HepG2 (cell line): ENCODE measurements around the gene CPZ. TPM values are rescaled to one million over a fixed set of nuclear protein-coding genes. Genes with fewer than 3 reads are reported as not detected.

Experiments
- ARID2 ChIP-seq: sonication (generic); formaldehyde crosslinking; IDR thresholded peaks from 2 replicates; pipeline ENCODE4 v1.8.1; 2022; ENCODE audit warnings: mild to moderate bottlenecking, missing genetic modification reagents, borderline replicate concordance
- ATM ChIP-seq: fragments of 450-650 bp; IDR thresholded peaks from 2 replicates; pipeline ENCODE4 v1.7.1; 2017; ENCODE audit warnings: mild to moderate bottlenecking, borderline replicate concordance
- BHLHE40 ChIP-seq: IDR thresholded peaks from 2 replicates; pipeline ENCODE4 v1.6.1; 2011; ENCODE audit warnings: low read length, improper control_type of control experiment
- HBP1 ChIP-seq: IDR thresholded peaks from 2 replicates; pipeline ENCODE4 v1.6.1; 2016; ENCODE audit warnings: low read depth, control low read depth
- MTA3 ChIP-seq: sonication (generic); formaldehyde crosslinking; IDR thresholded peaks from 2 replicates; pipeline ENCODE4 v1.4.0; 2020; ENCODE audit warnings: missing genetic modification reagents
- PCBP2 ChIP-seq: fragments of 200-400 bp; formaldehyde crosslinking; optimal IDR thresholded peaks from 2 replicates; pipeline ENCODE3; 2018; ENCODE audit warnings: low read length, low read depth; ENCODE audit not compliant: poor library complexity, severe bottlenecking
- PLSCR1 ChIP-seq: sonication (generic); formaldehyde crosslinking; IDR thresholded peaks from 2 replicates; pipeline ENCODE4 v1.5.0; 2020; ENCODE audit warnings: missing genetic modification reagents, mild to moderate bottlenecking, borderline replicate concordance
- POGZ ChIP-seq: sonication (generic); formaldehyde crosslinking; IDR thresholded peaks from 2 replicates; pipeline ENCODE4 v1.4.0; 2020; ENCODE audit warnings: mild to moderate bottlenecking, missing genetic modification reagents
- SP2 ChIP-seq: sonication (generic); formaldehyde crosslinking; IDR thresholded peaks from 2 replicates; pipeline ENCODE4 v1.5.1; 2020; ENCODE audit warnings: mild to moderate bottlenecking, missing genetic modification reagents
- TEAD2 ChIP-seq: sonication (generic); formaldehyde crosslinking; IDR thresholded peaks from 2 replicates; pipeline ENCODE4 v1.9.0; 2021; ENCODE audit warnings: missing genetic modification reagents
- TMF1 ChIP-seq: sonication (generic); formaldehyde crosslinking; IDR thresholded peaks from 2 replicates; pipeline ENCODE4 v1.8.1; 2022; ENCODE audit warnings: low read depth, missing genetic modification reagents
- ZBTB1 ChIP-seq: sonication (generic); formaldehyde crosslinking; IDR thresholded peaks from 2 replicates; pipeline ENCODE4 v1.4.0; 2020; ENCODE audit warnings: missing genetic modification reagents, borderline replicate concordance
- ZNF142 ChIP-seq: sonication (generic); formaldehyde crosslinking; IDR thresholded peaks from 2 replicates; pipeline ENCODE4 v1.4.0; 2020; ENCODE audit warnings: missing genetic modification reagents
- ZNF253 ChIP-seq: sonication (generic); formaldehyde crosslinking; IDR thresholded peaks from 2 replicates; pipeline ENCODE4 v1.8.0; 2022; ENCODE audit warnings: mild to moderate bottlenecking, missing genetic modification reagents, borderline replicate concordance
- ZNF335 ChIP-seq: sonication (generic); formaldehyde crosslinking; IDR thresholded peaks from 2 replicates; pipeline ENCODE4 v1.4.0; 2020; ENCODE audit warnings: missing genetic modification reagents
- ZNF615 ChIP-seq: sonication (generic); formaldehyde crosslinking; IDR thresholded peaks from 2 replicates; pipeline ENCODE4 v1.5.0; 2020; ENCODE audit warnings: mild to moderate bottlenecking, missing genetic modification reagents, borderline replicate concordance
- ZNF772 ChIP-seq: sonication (generic); formaldehyde crosslinking; IDR thresholded peaks from 2 replicates; pipeline ENCODE4 v1.5.0; 2020; ENCODE audit warnings: mild to moderate bottlenecking, missing genetic modification reagents
- ZNF780A ChIP-seq: sonication (generic); formaldehyde crosslinking; IDR thresholded peaks from 2 replicates; pipeline ENCODE4 v1.8.0; 2022; ENCODE audit warnings: mild to moderate bottlenecking, missing genetic modification reagents, moderate library complexity
- ZXDC ChIP-seq: sonication (generic); formaldehyde crosslinking; IDR thresholded peaks from 2 replicates; pipeline ENCODE4 v1.5.0; 2020; ENCODE audit warnings: mild to moderate bottlenecking, missing genetic modification reagents
- polyA plus RNA-seq, 8 experiments: library from polyadenylated mRNA; depleted of rRNA in 3 of 8; stranded (reverse) in 7 of 8; unstranded in 1 of 8; fragments of >200 nt; fragmentation: Illumina TruSeq in 4 of 8; extraction: Trizol in 4 of 8; gene quantifications; 2 replicates each; pipeline versions ENCODE4 v1.2.1 to v1.2.3, GENCODE V29; 2011 to 2016; ENCODE audit warnings: low read depth in 4 of 8, missing spikeins in 1 of 8, mixed read lengths in 1 of 8; ENCODE audit not compliant: insufficient read depth in 1 of 8
- total RNA-seq, 5 experiments: library from RNA; depleted of rRNA; stranded (reverse); fragments of >200 nt; fragmentation: Illumina TruSeq; extraction: Trizol; gene quantifications; 2 replicates each; pipeline ENCODE4 v1.2.3, GENCODE V29; 2016; ENCODE audit warnings: low read depth in 1 of 5

The CPZ gene
- total and polyA plus RNA-seq, 2 of the 13 experiments (the other 11 are each of a cell fraction or from before 2014, with no cell fraction given), result 0.58 to 0.61 TPM

- TF ChIP-seq HBP1 (CRISPR knock-in tag) (peak; percentile 68; the same call in 1 of the 2 replicates), SP2 (no peak), BHLHE40 (no peak), ZNF253 (CRISPR knock-in tag) (no peak), ATM (no peak), ZXDC (CRISPR knock-in tag) (no peak), TEAD2 (CRISPR knock-in tag) (0 out of 2 replicates have a peak, but pooled peaks have one; percentile 81), ARID2 (CRISPR knock-in tag) (no peak), TMF1 (CRISPR knock-in tag) (0 out of 2 replicates have a peak, but pooled peaks have one; percentile 65), ZBTB1 (CRISPR knock-in tag) (no peak), PLSCR1 (no peak), MTA3 (CRISPR knock-in tag) (no peak), ZNF772 (CRISPR knock-in tag) (no peak; the same call in 1 of the 2 replicates), ZNF615 (no peak), PCBP2 (no peak), ZNF335 (CRISPR knock-in tag) (no peak), ZNF142 (0 out of 2 replicates have a peak, but pooled peaks have one; percentile 44), POGZ (CRISPR knock-in tag) (no peak), ZNF780A (CRISPR knock-in tag) (0 out of 2 replicates have a peak, but pooled peaks have one; percentile 38)
Measured at GRCh38 chr4:8580321-8581093, 12.1 kb upstream of the CPZ start, which contains the start of gene GPR78 (continued).
